ENCODE measurements around the gene SYTL3.

GRCh38 chr6:158752613-158753012 is 102.8 kb downstream of the SYTL3 start:
- TF ChIP-seq POLR2A (IDR thresholded peaks at IDR 0.05) (no peak), POLR2AphosphoS5 (IDR thresholded peaks at IDR 0.05) (peak in 1 of 3 donors; percentile 25)

Measured in spleen (tissue), 3 donors.